Measurements from ENCODE around the gene DISC1.

DNA sequence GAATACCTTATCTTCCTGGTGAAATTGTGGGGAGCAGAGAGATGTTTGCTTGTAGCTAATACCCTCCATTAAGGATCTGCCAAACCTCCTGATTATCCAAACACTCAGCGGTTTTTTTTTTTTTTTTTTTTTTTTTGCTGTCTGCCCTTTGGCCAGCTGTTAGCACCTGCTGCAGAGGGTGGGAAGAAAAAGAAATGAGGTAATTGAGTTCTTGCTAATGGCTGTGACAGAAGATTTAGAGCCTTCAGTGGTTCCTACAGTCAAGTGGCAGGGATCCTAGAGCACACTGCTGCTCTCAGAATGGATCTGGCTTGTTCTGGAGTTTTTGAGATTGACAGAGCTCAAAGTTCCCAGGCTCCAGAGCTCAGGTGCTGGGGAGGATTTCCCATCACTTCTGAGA is 342.5 kb downstream of the DISC1 start:
- TF ChIP-seq, protein P1, sequence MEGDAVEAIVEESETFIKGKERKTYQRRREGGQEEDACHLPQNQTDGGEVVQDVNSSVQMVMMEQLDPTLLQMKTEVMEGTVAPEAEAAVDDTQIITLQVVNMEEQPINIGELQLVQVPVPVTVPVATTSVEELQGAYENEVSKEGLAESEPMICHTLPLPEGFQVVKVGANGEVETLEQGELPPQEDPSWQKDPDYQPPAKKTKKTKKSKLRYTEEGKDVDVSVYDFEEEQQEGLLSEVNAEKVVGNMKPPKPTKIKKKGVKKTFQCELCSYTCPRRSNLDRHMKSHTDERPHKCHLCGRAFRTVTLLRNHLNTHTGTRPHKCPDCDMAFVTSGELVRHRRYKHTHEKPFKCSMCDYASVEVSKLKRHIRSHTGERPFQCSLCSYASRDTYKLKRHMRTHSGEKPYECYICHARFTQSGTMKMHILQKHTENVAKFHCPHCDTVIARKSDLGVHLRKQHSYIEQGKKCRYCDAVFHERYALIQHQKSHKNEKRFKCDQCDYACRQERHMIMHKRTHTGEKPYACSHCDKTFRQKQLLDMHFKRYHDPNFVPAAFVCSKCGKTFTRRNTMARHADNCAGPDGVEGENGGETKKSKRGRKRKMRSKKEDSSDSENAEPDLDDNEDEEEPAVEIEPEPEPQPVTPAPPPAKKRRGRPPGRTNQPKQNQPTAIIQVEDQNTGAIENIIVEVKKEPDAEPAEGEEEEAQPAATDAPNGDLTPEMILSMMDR (conservative IDR thresholded peaks at IDR 0.05 in 1 of 2, IDR thresholded peaks at IDR 0.05 in 1 of 2; ENCODE audit: extremely low read depth in 1 of 2, insufficient read depth in 1 of 2, low read depth in 1 of 2, low read length in 2 of 2) = no peak
- TF ChIP-seq EZH2 (IDR thresholded peaks at IDR 0.05; ENCODE audit: borderline replicate concordance, low read length) = no peak
